ENCODE data around the gene UCK2. TPM values are rescaled to one million over a fixed set of nuclear protein-coding genes. Genes with fewer than 3 reads are reported as not detected.

The UCK2 gene
- total RNA-seq, 1 donor from 2014 or later = 8.3 TPM

- Histone ChIP-seq H3K4me3 (no peak overlapping the region), H3K27me3 (ENCODE audit: low read depth) (no peaks in the 10 kb centered on the region), H3K27ac (no peak overlapping the region), H3K36me3 (no peaks in the 10 kb centered on the region), H3K9me3 (no peaks in the 10 kb centered on the region), H3K4me1 (no peaks in the 10 kb centered on the region)
- DNase-seq (no peak), ATAC-seq (no peak)
- intact Hi-C loops (cut with DNase I) = no loop called here
- TF ChIP-seq CTCF (IDR thresholded peaks at IDR 0.05) = no peak
Measured at GRCh38 chr1:165862448-165862847, 35.0 kb downstream of the UCK2 start.

GRCh38 chr1:165863346-165863745 is 35.9 kb downstream of the UCK2 start:
- no peaks in the 10 kb centered on the region for H3K27me3 ChIP-seq (ENCODE audit: low read depth)
- H3K27ac ChIP-seq = no peak overlapping the region
- no peaks in the 10 kb centered on the region for H3K36me3 ChIP-seq
- no peak overlapping the region for H3K4me3 ChIP-seq
- intact Hi-C loops (cut with DNase I) = no loop called here
- no peaks in the 10 kb centered on the region for H3K9me3 ChIP-seq
- no peak for ATAC-seq
- DNase-seq = no peak
- no peaks in the 10 kb centered on the region for H3K4me1 ChIP-seq
- TF ChIP-seq CTCF (IDR thresholded peaks at IDR 0.05) = no peak

GRCh38 chr1:165865633-165866340 is 38.4 kb downstream of the UCK2 start:
- Histone ChIP-seq H3K36me3 (no peaks in the 10 kb centered on the region), H3K27me3 (ENCODE audit: low read depth) (no peaks in the 10 kb centered on the region), H3K4me3 (no peak overlapping the region), H3K27ac (no peak overlapping the region), H3K4me1 (peaks cover 2% of the 10 kb centered on the region), H3K9me3 (no peaks in the 10 kb centered on the region)
- ATAC-seq = no peak
- intact Hi-C loops (cut with DNase I) = no loop called here
- DNase-seq = no peak
- TF ChIP-seq CTCF (IDR thresholded peaks at IDR 0.05) = no peak

GRCh38 chr1:165869343-165869742 is 41.9 kb downstream of the UCK2 start:
- no peak for ATAC-seq
- Histone ChIP-seq H3K27me3 (ENCODE audit: low read depth) (no peaks in the 10 kb centered on the region), H3K4me1 (peaks cover 9% of the 10 kb centered on the region), H3K4me3 (no peak overlapping the region), H3K9me3 (no peaks in the 10 kb centered on the region), H3K27ac (no peak overlapping the region), H3K36me3 (no peaks in the 10 kb centered on the region)
- intact Hi-C loops (cut with DNase I) = no loop called here
- no peak for DNase-seq
- TF ChIP-seq CTCF (IDR thresholded peaks at IDR 0.05) = no peak

GRCh38 chr1:165871311-165872067 is 44.1 kb downstream of the UCK2 start:
- Histone ChIP-seq H3K4me1 (peaks cover 17% of the 10 kb centered on the region), H3K4me3 (no peak overlapping the region), H3K9me3 (no peaks in the 10 kb centered on the region), H3K27ac (no peak overlapping the region), H3K36me3 (no peaks in the 10 kb centered on the region), H3K27me3 (ENCODE audit: low read depth) (no peaks in the 10 kb centered on the region)
- peak; percentile 81 to 89 for ATAC-seq
- intact Hi-C loops (cut with DNase I) = no loop called here
- peak; percentile 45 for TF ChIP-seq CTCF (IDR thresholded peaks at IDR 0.05)
- peak; percentile 65 for DNase-seq
